Activated naive CD4-positive, alpha-beta T cell treated with anti-CD3 and anti-CD28 coated beads for 36 hours (primary cell): ENCODE results near the gene TLCD2. TPM values are rescaled to one million over a fixed set of nuclear protein-coding genes. Genes with fewer than 3 reads are reported as not detected.
"Not testable (repeated sequence)": the region's sequence is repeated elsewhere in the genome, so short reads cannot be mapped to it uniquely, and the experiment has no call there.

ENCODE experiments used
- CTCF ChIA-PET: fragments of 350-600 bp; sonication (Branson Sonifier 250); formaldehyde crosslinking; loops from one replicate; lab custom pipeline; 2021; ENCODE audit warnings: antibody characterized with exemption; lab: Charles Lee
- DNase-seq: peaks from one replicate; pipeline ENCODE4 v3.0.0-alpha.2; 2020
- H3K27ac Mint-ChIP-seq: one replicate; pipeline ENCODE4 v1.8.0; 2021; ENCODE audit warnings: mild to moderate bottlenecking, mixed read lengths
- H3K27me3 Mint-ChIP-seq: one replicate; pipeline ENCODE4 v1.8.0; 2021; ENCODE audit warnings: low read depth, mixed read lengths
- H3K36me3 Mint-ChIP-seq: one replicate; pipeline ENCODE4 v1.8.0; 2021; ENCODE audit warnings: low read depth, mixed read lengths
- H3K4me1 Mint-ChIP-seq: one replicate; pipeline ENCODE4 v1.8.0; 2021; ENCODE audit warnings: low read depth, mixed read lengths
- H3K4me3 Mint-ChIP-seq: one replicate; pipeline ENCODE4 v1.8.0; 2021; ENCODE audit warnings: mild to moderate bottlenecking, moderate library complexity, mixed read lengths
- H3K9me3 Mint-ChIP-seq: one replicate; pipeline ENCODE4 v1.8.0; 2021; ENCODE audit warnings: mixed read lengths
- intact Hi-C: fragments of 100-400 bp; cut with micrococcal nuclease; formaldehyde crosslinking; loops from one replicate; pipeline ENCODE4 v1.15.1; 2023
- total RNA-seq, 2 experiments: library from RNA; stranded (reverse); gene quantifications; one replicate each; pipeline ENCODE4 v1.2.3, GENCODE V29; 2021

Gene TLCD2
- total RNA-seq, 2 experiments from 2014 or later = 0.05 TPM

- Mint-ChIP-seq H3K4me1 (peaks cover 29% of the 10 kb centered on the region), H3K9me3 (no peaks in the 10 kb centered on the region), H3K36me3 (no peaks in the 10 kb centered on the region), H3K27me3 (peaks cover 14% of the 10 kb centered on the region), H3K4me3 (no peak overlapping the region), H3K27ac (no peak overlapping the region)
- DNase-seq = no peak
- CTCF ChIA-PET = interaction anchor here (0.5 to 1.0 kb wide), 2 partner anchors 12 to 325 kb away, joined by 3 to 7 read pairs; no protein-coding TSS in a partner anchor
- intact Hi-C loops = loop anchor here (10.0 kb wide), 1 partner anchor 149 kb away; the partner anchor contains the start of gene PITPNA
These were observed 3.1 kb upstream of the TLCD2 start for GRCh38 chr17:1713160-1713877.

DNA sequence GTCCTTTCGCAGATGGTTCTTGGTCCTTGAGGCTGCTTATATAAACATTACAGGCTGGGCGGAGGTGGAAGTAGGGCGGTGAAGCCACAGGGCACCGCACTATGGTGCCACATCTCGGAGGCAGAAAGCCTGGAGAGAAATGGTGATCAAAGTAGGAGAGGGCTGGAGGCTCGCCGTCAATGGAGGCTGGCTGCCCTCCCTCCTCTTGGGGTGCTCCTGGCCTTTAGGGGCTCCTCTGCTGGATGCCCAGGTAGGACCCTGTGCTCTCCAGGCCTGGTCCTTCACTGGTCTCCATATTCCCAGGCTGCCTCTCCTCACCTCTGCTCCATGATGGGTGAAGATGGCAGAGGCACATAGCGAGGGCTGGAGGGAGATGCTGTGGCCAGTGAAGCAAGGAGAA is 2.1 kb upstream of the TLCD2 start:
- CTCF ChIA-PET = interaction anchor here (0.5 kb wide), 1 partner anchor 10 kb away, joined by 3 read pairs; no protein-coding TSS in a partner anchor
- Mint-ChIP-seq H3K36me3 (no peaks in the 10 kb centered on the region), H3K27ac (no peak overlapping the region), H3K4me3 (no peak overlapping the region), H3K4me1 (peaks cover 22% of the 10 kb centered on the region), H3K27me3 (peaks cover 14% of the 10 kb centered on the region), H3K9me3 (no peaks in the 10 kb centered on the region)
- intact Hi-C loops = loop anchor here (10.0 kb wide), 1 partner anchor 147 kb away; the partner anchor contains the start of gene PITPNA
- DNase-seq = no peak

GRCh38 chr17:1711804-1712203 is 1.6 kb upstream of the TLCD2 start:
- Mint-ChIP-seq H3K27ac (no peak overlapping the region), H3K4me3 (no peak overlapping the region), H3K27me3 (peaks cover 16% of the 10 kb centered on the region), H3K9me3 (no peaks in the 10 kb centered on the region), H3K4me1 (peaks cover 20% of the 10 kb centered on the region), H3K36me3 (no peaks in the 10 kb centered on the region)
- no peak for DNase-seq
- intact Hi-C loops = loop anchor here (10.0 kb wide), 1 partner anchor 147 kb away; the partner anchor contains the start of gene PITPNA
- CTCF ChIA-PET = interaction anchor here (0.6 kb wide), 1 partner anchor 319 kb away, joined by 3 read pairs; no protein-coding TSS in a partner anchor

DNA sequence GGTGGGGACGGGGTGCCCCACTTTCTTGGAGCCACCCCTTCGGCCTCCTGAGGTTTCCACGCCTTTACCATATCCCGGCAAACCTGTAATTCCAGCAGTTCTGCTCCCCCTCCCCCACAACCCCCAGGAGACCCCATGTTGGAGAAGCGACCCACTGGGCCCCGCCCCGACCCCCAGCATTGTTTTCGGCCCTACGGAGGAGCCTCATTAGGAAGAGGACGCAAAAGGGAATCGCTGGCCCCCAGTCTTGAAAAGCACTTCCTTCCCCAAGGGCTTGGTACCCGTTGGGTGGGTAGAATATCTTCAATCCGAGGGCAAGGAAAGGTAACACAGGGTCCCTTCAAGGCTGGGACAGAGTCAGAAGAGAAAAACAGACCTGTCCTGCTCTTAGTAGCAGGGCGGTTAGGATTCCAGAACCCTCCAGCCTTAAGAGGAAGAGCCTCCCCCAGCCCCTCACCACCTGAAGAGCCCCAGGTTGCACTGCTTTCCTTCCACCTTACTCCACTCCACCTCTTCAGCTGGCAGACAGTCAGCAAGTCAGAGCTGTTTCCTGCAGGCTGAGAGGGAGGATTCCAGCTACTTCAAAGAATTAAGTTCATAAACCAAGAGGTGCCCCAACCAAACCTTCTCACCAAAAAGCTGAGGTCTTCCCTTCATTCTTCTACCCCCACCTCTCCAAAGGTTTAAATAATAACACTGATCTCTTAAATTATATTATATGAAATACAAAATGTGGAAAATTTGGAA is 803 bp upstream of the TLCD2 start:
- no peaks in the 10 kb centered on the region for H3K9me3 Mint-ChIP-seq
- intact Hi-C loops = loop anchor here (10.0 kb wide), 1 partner anchor 146 kb away; the partner anchor contains the start of gene PITPNA
- peaks cover 20% of the 10 kb centered on the region for H3K27me3 Mint-ChIP-seq
- peak overlapping the region; percentile 46 for H3K4me3 Mint-ChIP-seq
- peaks cover 19% of the 10 kb centered on the region for H3K4me1 Mint-ChIP-seq
- H3K27ac Mint-ChIP-seq = no peak overlapping the region
- H3K36me3 Mint-ChIP-seq = no peaks in the 10 kb centered on the region
- CTCF ChIA-PET = interaction anchor here (0.6 kb wide), 1 partner anchor 320 kb away, joined by 3 read pairs; no protein-coding TSS in a partner anchor
- no peak for DNase-seq

- no peak overlapping the region for H3K4me3 Mint-ChIP-seq
- H3K4me1 Mint-ChIP-seq = peaks cover 14% of the 10 kb centered on the region
- no peak overlapping the region for H3K27ac Mint-ChIP-seq
- H3K36me3 Mint-ChIP-seq = no peaks in the 10 kb centered on the region
- H3K9me3 Mint-ChIP-seq = no peaks in the 10 kb centered on the region
- intact Hi-C loops = no loop called here
- CTCF ChIA-PET = no interaction called here
- DNase-seq = no peak
- peaks cover 28% of the 10 kb centered on the region for H3K27me3 Mint-ChIP-seq
These were observed 700 bp downstream of the TLCD2 start for GRCh38 chr17:1709403-1709951.

DNA sequence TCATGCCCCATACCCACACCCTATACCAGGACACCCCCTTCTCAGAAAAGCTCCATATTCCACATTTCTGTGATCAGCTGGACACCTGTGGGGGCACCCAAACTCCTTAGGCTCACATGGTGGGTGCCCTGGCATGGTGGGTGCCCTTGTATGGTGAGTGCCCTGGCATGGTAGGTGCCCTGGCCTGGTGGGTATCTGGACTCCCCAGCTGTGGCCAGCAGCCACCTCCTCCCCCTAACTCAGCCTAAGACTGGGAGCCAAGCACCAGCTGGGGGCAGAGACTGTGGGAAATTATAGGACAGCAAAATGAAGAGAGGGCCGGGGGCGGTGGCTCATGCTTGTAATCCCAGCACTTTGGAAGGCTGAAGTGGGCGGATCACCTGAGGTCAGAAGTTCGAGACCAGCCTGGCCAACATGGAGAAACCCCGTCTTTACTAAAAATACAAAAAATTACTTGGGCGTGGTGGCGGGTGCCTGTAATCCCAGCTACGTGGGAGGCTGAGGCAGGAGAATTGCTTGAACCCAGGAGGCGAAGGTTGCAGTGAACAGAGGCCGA is 1.3 kb downstream of the TLCD2 start:
- H3K4me3 Mint-ChIP-seq = peak overlapping the region; percentile 39
- intact Hi-C loops, CTCF ChIA-PET: not testable (repeated sequence)

GRCh38 chr17:1707107-1707506 is 3.1 kb downstream of the TLCD2 start:
- Mint-ChIP-seq H3K36me3 (no peaks in the 10 kb centered on the region), H3K9me3 (no peaks in the 10 kb centered on the region), H3K4me3 (no peak overlapping the region), H3K27me3 (peaks cover 24% of the 10 kb centered on the region), H3K4me1 (peaks cover 11% of the 10 kb centered on the region), H3K27ac (no peak overlapping the region)
- CTCF ChIA-PET = interaction anchor here (0.6 kb wide), 1 partner anchor 133 kb away, joined by 3 read pairs; no protein-coding TSS in a partner anchor
- intact Hi-C loops = no loop called here
- DNase-seq = no peak

More for the DNA sequence above, 1.3 kb downstream of the TLCD2 start:
- Mint-ChIP-seq H3K4me1 (peaks cover 11% of the 10 kb centered on the region), H3K27me3 (peaks cover 24% of the 10 kb centered on the region)
- H3K9me3 Mint-ChIP-seq, DNase-seq, H3K36me3 Mint-ChIP-seq, H3K27ac Mint-ChIP-seq: not testable (repeated sequence)

DNA sequence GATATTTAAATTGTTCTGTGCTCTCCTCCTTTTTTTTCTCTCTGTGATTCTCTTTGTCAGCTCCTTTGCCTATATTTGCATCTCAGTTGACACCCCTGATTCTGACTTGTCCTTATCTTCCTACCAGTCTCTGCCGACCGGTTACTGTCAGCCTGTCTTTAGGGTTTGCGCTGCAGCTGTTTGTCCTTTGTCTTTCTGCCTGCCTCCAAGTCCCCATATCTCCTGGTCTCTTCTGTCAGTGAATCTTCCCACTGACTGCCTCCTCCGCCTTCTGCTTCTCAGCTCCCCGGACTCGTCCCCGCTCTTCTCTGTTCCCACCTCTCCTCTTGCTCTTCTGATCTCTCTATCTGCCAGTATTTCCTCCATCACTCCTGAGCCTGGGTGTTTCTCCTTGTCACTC is 5.2 kb downstream of the TLCD2 start:
- Mint-ChIP-seq H3K4me3 (no peak overlapping the region), H3K4me1 (peaks cover 2% of the 10 kb centered on the region), H3K9me3 (no peaks in the 10 kb centered on the region), H3K36me3 (no peaks in the 10 kb centered on the region), H3K27ac (no peak overlapping the region), H3K27me3 (peaks cover 16% of the 10 kb centered on the region)
- CTCF ChIA-PET = interaction anchor here (1.2 kb wide), 1 partner anchor 16 kb away, joined by 3 read pairs; no protein-coding TSS in a partner anchor
- intact Hi-C loops = no loop called here
- no peak for DNase-seq

DNA sequence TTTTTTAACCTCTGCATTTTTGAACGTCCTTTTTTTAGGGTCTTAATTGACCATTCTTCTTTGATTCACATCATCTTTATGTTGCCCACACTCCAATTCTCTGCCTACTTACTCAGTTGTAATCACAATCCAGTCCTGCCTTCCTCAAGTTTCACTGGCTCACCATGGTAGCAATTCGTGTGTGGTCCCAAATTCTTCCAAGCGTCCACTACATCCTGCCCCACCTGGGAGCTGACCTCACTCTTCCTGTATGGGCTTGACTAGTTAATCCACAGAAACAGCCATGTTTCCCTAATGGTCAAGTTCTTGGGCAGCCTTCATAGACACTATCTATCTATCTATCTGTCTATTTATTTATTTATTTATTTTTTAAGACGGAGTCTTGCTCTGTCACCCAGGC is 7.1 kb downstream of the TLCD2 start:
- Mint-ChIP-seq H3K36me3 (no peaks in the 10 kb centered on the region), H3K4me1 (no peaks in the 10 kb centered on the region), H3K27me3 (peaks cover 13% of the 10 kb centered on the region), H3K9me3 (no peaks in the 10 kb centered on the region), H3K27ac (no peak overlapping the region), H3K4me3 (no peak overlapping the region)
- intact Hi-C loops = no loop called here
- no peak for DNase-seq
- CTCF ChIA-PET = no interaction called here

GRCh38 chr17:1699891-1700290 is 10.3 kb downstream of the TLCD2 start:
- H3K27me3 Mint-ChIP-seq, CTCF ChIA-PET, H3K4me3 Mint-ChIP-seq, H3K4me1 Mint-ChIP-seq, intact Hi-C loops, H3K27ac Mint-ChIP-seq, H3K9me3 Mint-ChIP-seq, H3K36me3 Mint-ChIP-seq, DNase-seq: not testable (repeated sequence)

- Mint-ChIP-seq H3K4me3 (no peak overlapping the region), H3K36me3 (no peaks in the 10 kb centered on the region), H3K27ac (no peak overlapping the region), H3K27me3 (no peaks in the 10 kb centered on the region), H3K9me3 (peaks cover under 1% of the 10 kb centered on the region), H3K4me1 (no peaks in the 10 kb centered on the region)
- intact Hi-C loops = no loop called here
- DNase-seq = no peak
- CTCF ChIA-PET = interaction anchor here (0.8 kb wide), 1 partner anchor 28 kb away, joined by 5 read pairs; no protein-coding TSS in a partner anchor
These were observed 12.5 kb downstream of the TLCD2 start for GRCh38 chr17:1697681-1698080.

- H3K27me3 Mint-ChIP-seq = no peaks in the 10 kb centered on the region
- H3K9me3 Mint-ChIP-seq = peaks cover 2% of the 10 kb centered on the region
- intact Hi-C loops = no loop called here
- no peak for DNase-seq
- no peak overlapping the region for H3K4me3 Mint-ChIP-seq
- no peaks in the 10 kb centered on the region for H3K4me1 Mint-ChIP-seq
- CTCF ChIA-PET = interaction anchor here (0.6 kb wide), 1 partner anchor 27 kb away, joined by 5 read pairs; no protein-coding TSS in a partner anchor
- no peak overlapping the region for H3K27ac Mint-ChIP-seq
- no peaks in the 10 kb centered on the region for H3K36me3 Mint-ChIP-seq
These were observed 14.8 kb downstream of the TLCD2 start for GRCh38 chr17:1695365-1695764.
